GM12874 (cell line): ENCODE measurements around the gene SLC2A9.

Experiments
- CTCF ChIP-seq: IDR thresholded peaks from 2 replicates; pipeline ENCODE4 v1.5.1; 2011; ENCODE audit warnings: low read depth, mild to moderate bottlenecking, control low read depth, low read length, moderate library complexity; ENCODE audit not compliant: insufficient read depth

Gene SLC2A9

GRCh38 chr4:10002278-10002677, 19.0 kb downstream of the SLC2A9 start:
- no peak for TF ChIP-seq CTCF

DNA sequence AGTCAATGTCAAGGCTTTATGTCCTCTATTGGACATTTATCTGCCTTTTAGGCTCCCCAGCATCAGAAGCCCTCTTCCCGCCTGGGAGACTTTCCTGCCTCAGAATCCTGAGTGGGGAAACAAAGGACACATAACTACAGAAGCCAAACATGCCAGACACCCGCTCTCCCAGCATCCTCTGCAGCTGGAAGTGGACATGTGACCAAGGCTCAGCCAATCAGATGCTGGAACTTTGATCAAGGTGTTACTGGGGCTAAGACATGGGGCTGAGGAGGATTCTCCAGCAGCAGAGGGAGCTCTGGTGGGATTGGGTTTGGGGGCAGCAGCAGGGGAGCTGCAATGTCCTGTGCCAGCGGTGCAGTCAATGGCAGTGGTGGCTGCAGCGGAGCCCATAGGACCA, 19.5 kb downstream of the SLC2A9 start:
- no peak for TF ChIP-seq CTCF

DNA sequence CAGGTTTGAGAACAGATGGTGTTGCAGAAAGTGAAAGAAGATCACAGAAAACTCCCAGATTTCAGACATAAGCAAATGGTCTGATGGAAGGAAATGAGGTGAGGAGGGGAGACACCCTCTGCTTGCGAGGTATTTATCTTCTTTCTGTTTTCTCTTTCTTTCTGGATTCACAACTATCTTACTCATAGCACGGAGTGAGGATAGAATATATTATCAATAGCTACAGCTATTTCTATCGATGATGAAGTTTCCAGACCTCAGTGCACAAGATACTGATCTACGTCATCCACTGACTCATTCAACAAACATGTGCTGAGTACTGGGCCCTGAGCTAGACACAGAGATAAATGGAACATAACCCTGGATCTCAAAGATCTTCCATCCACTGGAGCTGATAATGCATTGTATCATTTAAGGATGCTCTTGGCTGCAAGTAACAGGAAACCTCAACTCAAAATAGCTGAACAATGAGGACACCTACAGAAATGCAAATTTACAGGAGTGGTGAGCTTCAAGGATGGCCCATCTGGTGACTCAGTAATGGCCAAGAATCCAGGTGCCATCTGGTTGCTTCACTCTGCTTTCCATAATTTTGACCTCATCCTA, 21.2 kb downstream of the SLC2A9 start:
- TF ChIP-seq CTCF, result no peak

DNA sequence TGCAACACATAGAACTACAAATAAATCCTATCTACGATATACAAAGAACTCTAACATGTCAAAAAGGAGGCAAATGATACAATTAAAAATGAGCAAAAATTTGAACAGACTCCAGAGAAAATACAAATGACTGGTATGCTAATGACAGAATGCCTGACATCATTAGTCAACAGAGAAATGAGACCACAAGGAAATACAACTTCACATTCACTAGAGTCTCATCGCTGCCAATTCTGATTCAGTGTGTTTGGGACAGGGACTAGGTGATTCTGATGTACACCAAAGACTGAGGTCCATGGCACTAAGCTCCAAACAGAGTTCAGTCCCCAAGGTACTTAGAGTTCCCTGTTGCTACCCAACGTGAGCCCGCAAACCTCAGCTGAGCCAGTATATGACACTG, 23.4 kb downstream of the SLC2A9 start:
- TF ChIP-seq CTCF, result no peak

GRCh38 chr4:9996319-9997110, 24.8 kb downstream of the SLC2A9 start:
- TF ChIP-seq CTCF, result no peak

- no peak for TF ChIP-seq CTCF
Measured at GRCh38 chr4:9994246-9994847, 26.9 kb downstream of the SLC2A9 start.

GRCh38 chr4:9989918-9990635, 31.2 kb downstream of the SLC2A9 start:
- TF ChIP-seq CTCF, result no peak
